WI38 (cell line): Measurements from ENCODE around the gene THSD8.
A peak's percentile ranks its signal among the peaks of the same experiment; 100 is the strongest.

Experiments used
- H3K4me3 ChIP-seq: 2 replicates; pipeline ENCODE4 v1.5.1; 2011; ENCODE audit warnings: low read depth, mild to moderate bottlenecking, control low read depth, low read length
- CTCF ChIP-seq: IDR thresholded peaks from 2 replicates; pipeline ENCODE4 v1.5.1; 2012; ENCODE audit warnings: low read depth, mild to moderate bottlenecking, control low read depth, low read length

THSD8 gene

GRCh38 chr19:12825254-12826131, 23.6 kb downstream of the THSD8 start:
- no peak for TF ChIP-seq CTCF
- no peak overlapping the region for H3K4me3 ChIP-seq

GRCh38 chr19:12828494-12828893, 26.6 kb downstream of the THSD8 start:
- no peak for TF ChIP-seq CTCF
- H3K4me3 ChIP-seq = no peak overlapping the region

GRCh38 chr19:12833418-12833737, 31.5 kb downstream of the THSD8 start:
- no peak for TF ChIP-seq CTCF
- H3K4me3 ChIP-seq = no peak overlapping the region

- TF ChIP-seq CTCF = no peak
- H3K4me3 ChIP-seq = peak overlapping the region; percentile 49
Measured at GRCh38 chr19:12833738-12834565, 32.1 kb downstream of the THSD8 start.

- no peak for TF ChIP-seq CTCF
- H3K4me3 ChIP-seq = peak within 1 kb of the TSS; percentile 49
Measured at GRCh38 chr19:12834566-12834943, 32.7 kb downstream of the THSD8 start, which contains the start of gene RTBDN. TSS of gene RTBDN (minus strand) at chr19:12834579. CDS start at chr19:12829979, 4,600 bp downstream.

- H3K4me3 ChIP-seq = no peak overlapping the region
Measured at GRCh38 chr19:12834976-12835757, 33.3 kb downstream of the THSD8 start.

More at GRCh38 chr19:12834976-12835757, 33.3 kb downstream of the THSD8 start:
- no peak for TF ChIP-seq CTCF
